ENCODE data around the gene CDT1. TPM values are rescaled to one million over a fixed set of nuclear protein-coding genes. Genes with fewer than 3 reads are reported as not detected.
A peak's percentile ranks its signal among the peaks of the same experiment; 100 is the strongest.

CDT1 gene
- polyA plus RNA-seq, 1 of the 3 experiments (the other 2 are of a cell fraction) = 6.1 TPM

DNA sequence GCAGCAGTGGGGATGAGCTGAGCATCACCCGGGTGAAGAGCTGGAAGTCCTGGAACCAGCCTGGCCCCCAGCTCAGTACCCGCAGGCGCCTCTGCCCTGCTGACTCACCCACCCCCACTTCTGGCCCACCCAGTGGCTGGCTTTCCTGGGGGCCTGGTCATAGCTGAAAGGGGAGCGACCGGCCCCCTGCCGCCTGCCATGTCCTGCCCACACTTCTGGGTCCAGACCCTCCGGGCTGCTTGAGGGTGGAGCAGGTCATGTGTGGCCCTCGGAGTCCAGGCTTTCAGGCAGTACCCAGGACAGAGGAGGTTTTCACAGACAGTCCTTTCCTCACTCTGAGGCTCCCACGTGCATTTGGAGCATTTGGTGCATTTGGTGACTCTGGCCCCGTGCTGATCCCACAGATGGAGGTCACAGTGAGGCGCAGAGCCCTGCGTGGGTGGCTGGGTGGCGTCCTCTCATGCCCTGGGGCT lies 11.5 kb upstream of the CDT1 start:
- CTCF ChIA-PET = interaction anchor here (0.6 to 1.2 kb wide), 4 partner anchors 11 to 375 kb away, joined by 3 read pairs; partner anchors contain the start of gene CDT1
- 0 out of 2 replicates have a peak overlapping the region, but pooled peaks have one; percentile 2 for H3K4me2 ChIP-seq
- no peak for TF ChIP-seq TCF12 (IDR thresholded peaks at IDR 0.05)
- no peaks in the 10 kb centered on the region for H4K20me1 ChIP-seq (ENCODE audit: insufficient read depth)
- H3K27ac ChIP-seq (ENCODE audit: low read depth in 2 of 2, low read length in 1 of 2) = no peak overlapping the region
- H3K4me1 ChIP-seq (ENCODE audit: control insufficient read depth in 1 of 2, insufficient read depth in 2 of 2, low read depth in 1 of 2, low read length in 1 of 2) = no peaks in the 10 kb centered on the region; a peak in 1 of 4 replicates
- no peak overlapping the region for H3K4me3 ChIP-seq (ENCODE audit: low read depth in 2 of 2, low read length in 1 of 2)
- 87% methylated on average over 3 of the region's 13 CpGs for WGBS (ENCODE audit: low lambda C conversion rate)
- no peak overlapping the region for H2AFZ ChIP-seq (ENCODE audit: low read depth)
- DNase-seq = no peak
- H3K9ac ChIP-seq = no peak overlapping the region
- POLR2A ChIA-PET = interaction anchor here (1.1 kb wide), 1 partner anchor 17 kb away, joined by 4 read pairs; no protein-coding TSS in a partner anchor
- peaks cover 3% of the 10 kb centered on the region for H3F3A ChIP-seq (replicated peaks; ENCODE audit: insufficient read depth)
- no peaks in the 10 kb centered on the region for H3K79me2 ChIP-seq (ENCODE audit: insufficient read depth)
- H3K9me2 ChIP-seq = no peaks in the 10 kb centered on the region
- no peaks in the 10 kb centered on the region for H3K9me3 ChIP-seq
- H3K36me3 ChIP-seq (replicated peaks in 1 of 2; ENCODE audit: control insufficient read depth in 1 of 2, insufficient read depth in 2 of 2, low read length in 1 of 2) = no peaks in the 10 kb centered on the region
- no peaks in the 10 kb centered on the region for H3K27me3 ChIP-seq (ENCODE audit: insufficient read depth)

DNA sequence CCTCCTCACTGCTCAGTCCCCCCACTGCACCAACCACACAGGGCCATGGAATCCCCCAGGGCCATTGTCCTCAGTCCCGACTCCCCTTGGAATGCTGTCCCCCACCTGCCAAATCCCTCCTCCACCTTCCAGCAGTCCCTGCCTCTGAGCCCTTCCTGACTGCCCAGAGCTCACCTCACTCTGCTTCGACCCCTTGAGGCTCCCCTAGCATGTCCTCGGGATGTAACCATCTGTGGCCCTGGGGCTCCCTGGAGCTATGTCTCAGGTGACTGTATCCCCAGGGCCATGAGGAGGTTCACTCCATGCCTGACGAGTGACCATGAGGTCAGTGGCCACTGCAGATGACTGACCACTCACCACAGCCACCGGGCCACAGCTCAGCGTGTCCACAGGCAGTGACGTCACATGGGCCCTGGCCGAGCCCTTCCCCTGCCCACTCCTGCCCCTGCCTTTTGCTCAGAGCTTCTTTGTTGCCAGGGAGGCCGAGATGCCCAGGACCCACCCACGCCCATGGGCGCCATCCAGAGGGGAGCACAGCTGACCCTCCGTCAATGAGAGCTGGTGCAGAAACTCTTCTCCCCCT lies 10.8 kb upstream of the CDT1 start:
- Histone ChIP-seq H3K9ac (no peak overlapping the region), H2AFZ (ENCODE audit: low read depth) (no peak overlapping the region), H3K27ac (ENCODE audit: low read depth in 2 of 2, low read length in 1 of 2) (no peak overlapping the region), H3K9me3 (no peaks in the 10 kb centered on the region), H3K4me2 (no peak overlapping the region), H3K4me3 (ENCODE audit: low read depth in 2 of 2, low read length in 1 of 2) (no peak overlapping the region), H3K36me3 (replicated peaks in 1 of 2; ENCODE audit: control insufficient read depth in 1 of 2, insufficient read depth in 2 of 2, low read length in 1 of 2) (no peaks in the 10 kb centered on the region), H3F3A (replicated peaks; ENCODE audit: insufficient read depth) (no peaks in the 10 kb centered on the region), H3K9me2 (no peaks in the 10 kb centered on the region), H4K20me1 (ENCODE audit: insufficient read depth) (no peaks in the 10 kb centered on the region), H3K79me2 (ENCODE audit: insufficient read depth) (no peaks in the 10 kb centered on the region), H3K27me3 (ENCODE audit: insufficient read depth) (no peaks in the 10 kb centered on the region), H3K4me1 (ENCODE audit: control insufficient read depth in 1 of 2, insufficient read depth in 2 of 2, low read depth in 1 of 2, low read length in 1 of 2) (no peaks in the 10 kb centered on the region; a peak in 1 of 4 replicates)
- POLR2A ChIA-PET = interaction anchor here (1.1 kb wide), 1 partner anchor 16 kb away, joined by 4 read pairs; no protein-coding TSS in a partner anchor
- 89% methylated on average over 11 of the region's 12 CpGs for WGBS (ENCODE audit: low lambda C conversion rate)
- CTCF ChIA-PET = interaction anchor here (0.6 to 1.2 kb wide), 3 partner anchors 49 to 375 kb away, joined by 3 read pairs; no protein-coding TSS in a partner anchor
- no peak for DNase-seq
- TF ChIP-seq, protein P1, sequence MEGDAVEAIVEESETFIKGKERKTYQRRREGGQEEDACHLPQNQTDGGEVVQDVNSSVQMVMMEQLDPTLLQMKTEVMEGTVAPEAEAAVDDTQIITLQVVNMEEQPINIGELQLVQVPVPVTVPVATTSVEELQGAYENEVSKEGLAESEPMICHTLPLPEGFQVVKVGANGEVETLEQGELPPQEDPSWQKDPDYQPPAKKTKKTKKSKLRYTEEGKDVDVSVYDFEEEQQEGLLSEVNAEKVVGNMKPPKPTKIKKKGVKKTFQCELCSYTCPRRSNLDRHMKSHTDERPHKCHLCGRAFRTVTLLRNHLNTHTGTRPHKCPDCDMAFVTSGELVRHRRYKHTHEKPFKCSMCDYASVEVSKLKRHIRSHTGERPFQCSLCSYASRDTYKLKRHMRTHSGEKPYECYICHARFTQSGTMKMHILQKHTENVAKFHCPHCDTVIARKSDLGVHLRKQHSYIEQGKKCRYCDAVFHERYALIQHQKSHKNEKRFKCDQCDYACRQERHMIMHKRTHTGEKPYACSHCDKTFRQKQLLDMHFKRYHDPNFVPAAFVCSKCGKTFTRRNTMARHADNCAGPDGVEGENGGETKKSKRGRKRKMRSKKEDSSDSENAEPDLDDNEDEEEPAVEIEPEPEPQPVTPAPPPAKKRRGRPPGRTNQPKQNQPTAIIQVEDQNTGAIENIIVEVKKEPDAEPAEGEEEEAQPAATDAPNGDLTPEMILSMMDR (IDR thresholded peaks at IDR 0.05) = no peak
- TF ChIP-seq RFX5 (IDR thresholded peaks at IDR 0.05; ENCODE audit: low read length) = no peak
- no peak for TF ChIP-seq EZH2phosphoT487 (IDR thresholded peaks at IDR 0.05; ENCODE audit: borderline replicate concordance, low read depth)
- TF ChIP-seq JUND (IDR thresholded peaks at IDR 0.05) = no peak
- TF ChIP-seq SMC3 (IDR thresholded peaks at IDR 0.05; ENCODE audit: low read depth, low read length) = no peak
- TF ChIP-seq, protein P2, sequence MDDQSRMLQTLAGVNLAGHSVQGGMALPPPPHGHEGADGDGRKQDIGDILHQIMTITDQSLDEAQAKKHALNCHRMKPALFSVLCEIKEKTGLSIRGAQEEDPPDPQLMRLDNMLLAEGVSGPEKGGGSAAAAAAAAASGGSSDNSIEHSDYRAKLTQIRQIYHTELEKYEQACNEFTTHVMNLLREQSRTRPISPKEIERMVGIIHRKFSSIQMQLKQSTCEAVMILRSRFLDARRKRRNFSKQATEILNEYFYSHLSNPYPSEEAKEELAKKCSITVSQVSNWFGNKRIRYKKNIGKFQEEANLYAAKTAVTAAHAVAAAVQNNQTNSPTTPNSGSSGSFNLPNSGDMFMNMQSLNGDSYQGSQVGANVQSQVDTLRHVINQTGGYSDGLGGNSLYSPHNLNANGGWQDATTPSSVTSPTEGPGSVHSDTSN (IDR thresholded peaks at IDR 0.05) = no peak
- TF ChIP-seq NRF1 (IDR thresholded peaks at IDR 0.05; ENCODE audit: low read depth, low read length) = no peak
- no peak for TF ChIP-seq YY1 (IDR thresholded peaks at IDR 0.05; ENCODE audit: low read depth)
- no peak for TF ChIP-seq RCOR1 (IDR thresholded peaks at IDR 0.05; ENCODE audit: low read length)
- TF ChIP-seq, protein P3, sequence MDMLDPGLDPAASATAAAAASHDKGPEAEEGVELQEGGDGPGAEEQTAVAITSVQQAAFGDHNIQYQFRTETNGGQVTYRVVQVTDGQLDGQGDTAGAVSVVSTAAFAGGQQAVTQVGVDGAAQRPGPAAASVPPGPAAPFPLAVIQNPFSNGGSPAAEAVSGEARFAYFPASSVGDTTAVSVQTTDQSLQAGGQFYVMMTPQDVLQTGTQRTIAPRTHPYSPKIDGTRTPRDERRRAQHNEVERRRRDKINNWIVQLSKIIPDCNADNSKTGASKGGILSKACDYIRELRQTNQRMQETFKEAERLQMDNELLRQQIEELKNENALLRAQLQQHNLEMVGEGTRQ (IDR thresholded peaks at IDR 0.05; ENCODE audit: borderline replicate concordance, low read depth, low read length) = no peak

Data from SK-N-SH (cell line).